GM18867 (cell line): ENCODE measurements around the gene BHMT2.

ENCODE experiments used
- ATAC-seq: cut with Tn5 transposase; IDR thresholded peaks from one replicate; pipeline ENCODE4 v1.9.1; 2021; ENCODE audit warnings: mild to moderate bottlenecking, moderate library complexity; ENCODE audit not compliant: unreplicated experiment

Gene BHMT2

DNA sequence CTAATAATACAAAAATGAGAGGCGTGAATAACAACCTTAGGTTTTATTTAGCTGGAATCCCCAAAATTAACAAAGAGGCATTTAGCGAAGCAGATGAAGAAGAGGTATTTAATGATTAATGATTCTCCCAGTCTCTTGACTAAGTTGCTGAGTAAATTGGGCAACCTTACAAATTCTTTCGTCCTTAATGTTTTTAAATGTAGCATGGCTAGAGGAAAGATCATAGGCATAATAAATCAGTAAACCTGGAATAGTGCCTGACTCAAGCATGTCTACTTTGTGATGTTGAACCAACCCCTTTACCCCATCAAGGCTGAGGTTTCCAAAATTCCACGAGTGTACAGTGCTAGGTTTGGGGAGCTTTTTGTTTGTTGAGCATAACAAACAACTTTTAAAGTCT lies 49.9 kb downstream of the BHMT2 start:
- no peak for ATAC-seq

DNA sequence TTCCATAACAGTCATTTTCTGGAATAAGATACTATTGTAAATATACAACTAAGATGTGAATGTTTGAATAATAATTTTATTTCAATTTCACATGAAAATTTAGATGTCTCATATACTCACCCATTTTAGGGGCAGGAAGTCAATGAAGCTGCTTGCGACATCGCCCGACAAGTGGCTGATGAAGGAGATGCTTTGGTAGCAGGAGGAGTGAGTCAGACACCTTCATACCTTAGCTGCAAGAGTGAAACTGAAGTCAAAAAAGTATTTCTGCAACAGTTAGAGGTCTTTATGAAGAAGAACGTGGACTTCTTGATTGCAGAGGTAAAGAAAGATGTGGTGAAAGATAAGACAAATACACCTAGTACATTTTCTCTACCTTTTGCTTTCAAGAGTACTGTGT lies 50.7 kb downstream of the BHMT2 start:
- ATAC-seq = no peak

DNA sequence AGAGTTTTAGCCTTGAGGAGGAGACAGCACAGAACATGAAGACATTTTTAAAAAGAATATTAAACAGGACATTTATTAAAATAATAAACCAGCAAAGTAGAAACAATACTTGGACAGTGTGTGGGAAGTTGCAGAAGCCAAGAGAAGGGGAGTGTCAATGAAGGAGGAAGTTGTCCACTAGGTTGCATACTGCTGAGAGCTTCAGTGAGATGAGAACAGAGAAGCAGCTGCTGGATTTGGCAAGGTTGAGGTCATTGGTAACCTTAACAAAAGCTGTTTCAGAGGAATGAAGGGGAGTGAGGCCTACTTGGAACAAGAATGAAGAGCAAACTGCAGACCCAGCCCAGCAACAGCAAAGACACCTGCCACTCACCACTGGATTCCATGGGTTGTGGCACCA lies 53.4 kb downstream of the BHMT2 start:
- no peak for ATAC-seq

DNA sequence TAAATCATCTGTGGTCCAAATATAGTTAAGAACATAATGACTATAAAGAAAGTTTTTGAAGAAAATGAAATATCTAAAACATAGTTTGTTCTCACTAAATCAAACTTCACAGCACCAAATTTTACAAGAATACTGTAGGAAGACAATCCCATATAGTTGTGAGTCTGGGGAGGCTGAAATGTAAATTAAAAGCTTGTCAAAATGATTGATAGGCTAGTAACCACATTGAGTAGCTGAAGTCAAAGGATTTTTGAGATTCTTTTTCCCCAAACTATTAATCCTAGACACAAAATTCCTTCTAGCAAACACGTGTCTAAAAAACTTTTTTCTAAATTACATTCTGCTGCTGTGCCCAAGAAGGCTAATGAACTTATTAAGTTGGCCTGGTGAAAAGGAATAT lies 55.0 kb downstream of the BHMT2 start:
- ATAC-seq = no peak

DNA sequence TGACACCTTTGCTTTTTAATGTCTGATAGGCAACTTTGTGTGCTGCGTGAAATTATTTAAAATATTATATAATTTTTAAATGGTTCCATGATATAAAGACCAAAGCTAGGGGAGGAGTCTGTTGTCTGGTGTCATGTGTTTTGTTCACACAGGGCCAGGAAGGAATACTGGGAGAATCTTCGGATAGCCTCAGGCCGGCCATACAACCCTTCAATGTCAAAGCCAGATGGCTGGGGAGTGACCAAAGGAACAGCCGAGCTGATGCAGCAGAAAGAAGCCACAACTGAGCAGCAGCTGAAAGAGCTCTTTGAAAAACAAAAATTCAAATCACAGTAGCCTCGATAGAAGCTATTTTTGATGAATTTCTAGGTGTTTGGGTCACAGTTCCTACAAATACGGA lies 61.2 kb downstream of the BHMT2 start:
- no peak for ATAC-seq

DNA sequence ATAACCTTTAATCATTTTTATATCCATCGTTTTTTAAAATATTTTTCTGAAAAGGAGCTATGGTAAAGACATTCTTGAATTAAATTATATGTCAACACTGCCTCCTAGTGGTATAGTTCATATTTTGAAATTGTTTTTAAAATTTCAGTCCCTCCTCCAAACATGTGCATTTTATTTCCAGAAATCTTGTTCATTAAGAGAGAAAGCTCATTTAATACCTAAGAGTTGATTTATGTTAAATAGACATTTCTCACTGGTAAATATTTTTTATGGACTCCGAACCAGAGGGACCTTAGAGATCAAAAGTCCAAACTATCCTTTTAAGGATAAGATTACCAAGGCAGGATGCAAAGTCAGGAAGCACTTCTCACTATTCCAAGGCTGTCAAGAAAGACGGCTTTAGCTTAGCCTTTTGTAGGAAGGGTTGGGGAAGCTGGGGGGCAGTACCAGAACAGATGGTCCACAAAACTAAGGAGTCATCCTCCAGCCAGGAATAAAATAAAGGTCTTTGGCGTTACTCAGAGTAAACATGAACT lies 63.6 kb downstream of the BHMT2 start:
- ATAC-seq = no peak

DNA sequence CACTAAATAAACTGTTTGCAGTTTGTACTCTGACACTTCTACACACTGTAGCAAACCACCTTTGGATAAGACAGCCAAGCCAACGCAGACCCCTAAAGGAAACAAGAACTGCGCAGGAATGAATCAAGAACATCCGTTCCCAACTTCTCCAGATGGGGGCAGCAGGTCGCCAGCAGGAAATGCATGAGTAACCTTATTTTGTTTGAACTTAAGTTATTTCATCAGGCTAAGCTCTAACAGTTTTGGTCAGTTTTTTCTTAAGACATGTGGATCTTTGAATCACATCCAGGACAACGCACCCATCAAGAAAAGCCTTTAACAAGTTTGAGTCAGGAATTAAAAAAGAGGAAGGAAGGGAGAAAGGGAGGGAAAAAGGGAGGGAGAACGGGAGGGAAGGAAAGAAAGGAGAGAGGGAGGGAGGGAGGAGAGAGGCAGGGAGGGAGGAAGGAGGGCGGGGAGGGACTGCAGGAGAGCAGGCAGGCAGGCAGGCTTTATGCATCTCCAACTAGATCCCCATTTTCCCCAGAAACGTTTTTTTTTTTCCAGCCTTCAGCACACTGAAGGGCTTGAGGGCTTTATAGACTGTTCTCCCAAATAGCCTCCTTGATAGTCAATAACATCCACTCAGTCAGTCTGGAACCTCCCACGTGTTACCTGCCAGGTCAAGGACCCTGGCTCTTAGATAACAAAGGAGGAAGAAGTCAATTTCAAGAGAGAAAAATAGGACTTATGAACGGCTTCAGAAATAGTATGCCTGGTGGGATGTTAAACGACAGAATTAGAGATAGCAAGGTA lies 64.3 kb downstream of the BHMT2 start:
- ATAC-seq = peak; percentile 56

DNA sequence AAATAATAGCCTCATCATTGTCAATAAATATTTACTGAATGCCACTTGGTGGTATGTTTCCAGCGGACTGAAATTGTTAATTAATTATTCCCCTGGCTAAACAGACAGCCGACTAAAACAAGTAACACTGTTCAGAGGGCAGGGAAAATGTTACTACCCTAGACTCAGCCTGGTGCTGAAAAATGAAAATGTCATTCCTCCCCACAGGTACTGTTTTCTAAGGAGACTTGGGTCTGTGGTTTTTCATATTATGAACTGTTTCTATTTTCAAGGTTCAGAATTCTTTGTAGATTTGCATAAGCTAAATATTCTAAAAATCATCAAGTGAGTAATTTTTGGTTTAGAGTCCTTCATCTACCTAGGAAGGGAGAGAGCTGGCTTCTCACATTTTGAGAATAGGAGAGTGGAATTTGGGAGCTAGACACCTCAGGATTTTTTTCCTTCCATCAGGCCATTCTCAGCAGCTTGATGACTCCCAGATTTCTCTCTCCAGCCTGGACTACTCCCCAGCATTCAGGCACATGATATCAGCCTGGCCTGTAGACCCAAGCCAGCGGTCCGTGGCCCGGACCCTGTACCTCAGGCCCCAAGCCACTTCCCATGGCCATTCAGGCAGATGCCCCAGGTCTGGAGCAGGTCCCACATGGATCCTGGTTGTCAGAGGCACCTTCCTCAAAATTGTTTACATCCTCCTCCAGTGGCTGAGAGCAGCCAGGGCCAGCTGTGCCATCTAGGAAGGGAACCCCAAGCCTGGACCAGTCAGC lies 66.4 kb downstream of the BHMT2 start:
- ATAC-seq = no peak

DNA sequence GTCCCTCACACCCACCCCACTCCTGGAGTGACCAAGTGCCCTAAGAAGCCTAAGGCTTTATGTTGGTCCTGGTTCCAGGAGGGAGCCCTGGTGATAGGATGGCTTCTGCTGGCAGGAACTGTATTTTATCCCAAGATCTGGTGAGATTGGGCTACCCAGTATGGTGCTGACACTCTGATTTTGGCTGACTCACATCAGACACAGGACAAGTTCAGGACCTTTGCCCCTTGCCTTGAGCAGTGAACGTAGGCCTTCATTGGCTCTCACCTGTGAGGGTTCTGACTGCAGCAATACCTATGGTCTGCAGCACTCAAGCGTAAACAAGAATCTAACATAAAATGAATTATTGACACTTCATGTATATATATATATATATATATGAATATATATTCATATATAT lies 67.1 kb downstream of the BHMT2 start:
- ATAC-seq = no peak
